GM15510 (cell line): ENCODE data around the gene CRMP1.

ENCODE experiments used
- POLR2A ChIP-seq: IDR thresholded peaks from 3 replicates; pipeline ENCODE4 v1.6.1; 2011; ENCODE audit warnings: borderline replicate concordance; ENCODE audit not compliant: insufficient read length; ENCODE audit errors: extremely low read depth

Gene CRMP1

DNA sequence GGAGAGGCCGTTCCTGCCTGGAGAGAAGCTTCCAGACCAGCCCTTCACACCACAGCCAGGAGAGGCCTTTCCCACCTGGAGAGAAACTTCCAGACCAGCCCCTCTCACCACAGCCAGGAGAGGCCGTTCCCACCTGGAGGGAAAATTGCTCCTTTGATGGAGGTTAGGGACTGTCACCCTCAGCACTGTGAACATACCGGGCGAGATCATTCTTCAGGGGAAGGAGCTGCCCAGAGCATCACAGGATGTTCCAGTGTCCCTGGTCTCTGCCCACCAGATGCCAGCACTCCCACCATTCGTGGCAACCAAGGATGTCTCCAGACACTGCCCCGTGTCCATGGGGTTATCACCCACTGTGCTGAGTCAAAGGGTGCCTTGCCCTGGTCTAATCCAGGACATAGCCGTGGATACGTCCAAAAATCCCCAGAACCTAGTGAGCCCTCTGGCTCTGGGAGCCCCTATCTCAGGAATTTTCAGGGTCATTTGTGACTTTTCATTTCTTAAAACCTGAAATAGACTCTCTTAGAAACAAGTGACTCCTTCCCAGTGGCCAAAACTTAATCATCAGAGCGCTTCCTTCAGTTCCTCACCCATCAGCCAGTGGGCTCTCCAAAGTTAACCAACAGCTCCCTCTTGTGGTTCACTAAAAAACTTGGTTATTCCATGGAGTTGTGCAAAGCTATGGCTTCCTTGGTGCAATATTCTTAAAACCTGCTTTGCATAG lies 80.2 kb downstream of the CRMP1 start:
- no peak for TF ChIP-seq POLR2A

DNA sequence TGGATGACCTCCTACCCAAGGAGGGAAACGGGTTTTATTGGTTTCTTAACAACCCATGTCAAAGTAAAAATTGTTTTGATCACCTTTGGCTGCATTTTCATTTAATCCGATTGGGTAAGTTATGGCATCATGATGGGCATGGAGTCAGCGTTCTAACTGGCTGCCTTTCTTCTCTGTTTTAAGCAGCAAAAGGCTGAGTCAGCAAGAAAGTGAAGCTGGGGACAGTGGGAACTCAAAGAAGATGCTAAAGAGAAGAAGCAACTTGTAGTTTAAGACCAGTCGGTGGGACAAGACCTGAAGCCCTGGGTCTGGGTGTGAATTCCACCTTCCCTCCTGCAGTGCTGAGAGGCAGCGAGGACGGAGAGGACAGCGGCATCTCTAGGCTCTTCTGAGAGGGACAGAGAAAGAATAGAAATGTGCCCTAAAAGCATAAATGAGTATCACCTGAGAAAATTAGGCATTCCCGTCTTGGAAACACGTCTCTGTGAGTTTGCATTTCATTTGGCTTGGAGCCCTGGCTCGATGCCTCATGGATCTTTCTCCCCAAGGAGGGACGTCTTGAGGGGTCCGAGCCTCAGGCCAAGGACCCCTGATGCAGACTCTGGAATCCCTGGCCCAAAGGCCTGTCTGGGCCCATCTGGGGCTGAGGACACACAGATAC lies 82.0 kb downstream of the CRMP1 start:
- no peak for TF ChIP-seq POLR2A

DNA sequence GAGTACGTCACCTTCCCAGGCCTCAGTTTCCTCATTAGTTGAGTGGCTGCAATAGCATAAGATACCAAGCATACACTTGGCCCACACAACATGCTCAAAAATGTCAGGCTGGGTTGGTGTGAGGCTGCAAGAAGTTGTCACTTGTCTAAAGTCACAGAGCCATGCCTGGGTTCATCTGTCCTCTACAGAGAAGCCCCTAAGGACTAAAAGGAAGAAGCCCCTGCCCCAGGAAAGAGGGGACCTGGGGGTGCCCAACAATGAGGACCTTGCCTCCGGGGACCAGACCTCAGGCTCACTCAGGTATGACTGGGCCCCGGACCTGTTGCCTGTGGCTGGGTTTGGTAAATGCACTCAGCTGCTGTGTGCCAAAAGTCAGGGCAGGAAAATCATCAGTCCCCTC lies 82.7 kb downstream of the CRMP1 start:
- TF ChIP-seq POLR2A, result no peak

DNA sequence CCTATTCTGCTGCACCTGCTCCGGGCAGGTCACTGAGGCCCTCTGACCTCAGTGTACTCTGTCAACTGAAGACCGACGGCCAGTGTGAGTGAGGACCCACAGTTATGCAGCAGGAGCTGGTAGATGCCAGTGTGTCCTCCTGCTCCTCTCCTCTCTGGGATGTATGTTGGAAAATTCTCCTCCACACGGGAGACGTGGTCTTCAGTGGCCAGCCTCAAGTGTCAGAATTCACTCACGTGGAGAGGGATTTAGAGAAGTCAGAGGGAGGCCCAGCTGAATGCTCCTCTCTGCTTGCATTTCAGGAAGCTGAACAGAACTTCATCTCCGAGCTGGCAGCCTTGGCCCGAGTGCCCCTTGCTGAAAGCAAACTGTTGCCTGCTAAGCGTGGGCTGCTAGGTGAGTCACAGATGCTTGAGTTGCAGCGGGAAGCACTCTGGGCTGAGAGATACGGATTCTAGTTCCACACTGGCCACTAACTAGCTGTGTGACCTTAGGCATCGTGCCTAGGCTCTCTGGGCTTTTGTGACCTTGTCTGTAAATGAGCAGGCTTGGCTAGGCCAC lies 83.6 kb downstream of the CRMP1 start:
- TF ChIP-seq POLR2A, result no peak

DNA sequence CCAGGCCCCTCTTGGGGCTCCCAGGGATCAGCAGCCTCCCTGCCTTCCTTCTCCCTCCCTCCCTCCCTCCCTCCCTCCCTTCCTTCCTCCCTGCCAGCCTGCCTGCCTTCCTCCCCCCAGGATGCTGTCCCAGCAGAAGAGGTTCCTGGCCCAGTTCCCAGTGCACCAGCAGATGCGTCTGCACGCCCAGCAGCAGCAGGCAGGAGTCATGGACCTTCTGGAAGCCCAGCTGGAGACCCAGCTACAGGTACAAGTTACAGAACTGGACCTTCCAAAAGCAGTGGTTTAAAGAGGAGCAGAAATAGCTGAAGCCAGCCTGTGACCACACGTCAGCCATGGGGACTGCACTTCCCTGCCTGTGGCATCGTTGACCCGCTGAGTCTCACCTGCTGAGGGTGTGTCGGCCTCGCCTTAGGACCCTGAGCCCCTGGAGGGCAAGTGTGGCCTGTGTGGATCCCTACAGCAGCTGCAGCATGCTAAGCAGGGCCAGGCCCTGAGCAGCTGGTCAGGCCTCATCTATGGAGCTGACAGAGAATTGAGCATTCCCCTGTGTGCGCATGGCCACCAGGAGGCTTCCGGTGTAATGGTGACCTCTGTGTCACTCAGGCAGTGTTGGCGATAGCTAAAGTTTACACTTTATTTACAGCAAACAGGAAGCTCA lies 84.7 kb downstream of the CRMP1 start:
- TF ChIP-seq POLR2A, result no peak

DNA sequence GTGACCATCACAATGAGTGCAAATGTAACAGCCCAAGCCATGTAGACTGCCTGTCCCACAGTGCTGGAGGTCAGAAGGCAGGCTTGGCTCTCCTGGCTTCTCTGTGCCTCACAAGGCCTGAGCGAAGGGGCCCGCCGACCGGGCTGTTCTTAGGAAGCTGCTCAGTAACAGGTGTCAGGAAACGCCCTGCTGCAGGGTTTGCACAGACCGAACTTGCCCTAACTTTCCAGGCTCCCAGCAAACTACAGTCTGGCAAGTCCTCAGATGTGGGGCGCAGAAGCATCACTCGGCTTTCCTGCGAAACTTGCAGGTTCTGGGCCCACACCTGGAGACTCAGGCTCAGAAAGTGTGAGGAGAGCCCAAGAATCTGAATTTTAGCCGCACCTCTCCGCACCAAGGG lies 87.6 kb downstream of the CRMP1 start:
- no peak for TF ChIP-seq POLR2A

DNA sequence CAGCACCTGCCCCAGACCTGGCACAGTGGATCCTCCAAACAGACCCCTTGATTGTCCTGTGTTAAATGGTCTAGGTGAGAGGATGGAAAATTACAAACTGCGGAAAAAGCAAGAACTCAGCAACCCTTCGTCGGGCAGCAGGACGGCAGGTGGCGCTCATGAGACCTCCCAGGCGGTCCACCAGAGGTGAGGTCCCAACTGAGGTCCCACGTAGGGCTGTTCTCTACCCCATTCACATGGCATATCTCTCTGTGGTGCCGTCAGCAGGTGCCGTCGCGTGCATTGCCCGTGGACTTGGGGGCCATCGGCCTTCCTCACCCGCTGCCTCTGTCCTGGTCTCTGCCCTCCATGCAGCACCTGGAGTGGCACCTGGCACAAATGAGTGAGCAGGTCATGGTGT lies 88.2 kb downstream of the CRMP1 start:
- no peak for TF ChIP-seq POLR2A

DNA sequence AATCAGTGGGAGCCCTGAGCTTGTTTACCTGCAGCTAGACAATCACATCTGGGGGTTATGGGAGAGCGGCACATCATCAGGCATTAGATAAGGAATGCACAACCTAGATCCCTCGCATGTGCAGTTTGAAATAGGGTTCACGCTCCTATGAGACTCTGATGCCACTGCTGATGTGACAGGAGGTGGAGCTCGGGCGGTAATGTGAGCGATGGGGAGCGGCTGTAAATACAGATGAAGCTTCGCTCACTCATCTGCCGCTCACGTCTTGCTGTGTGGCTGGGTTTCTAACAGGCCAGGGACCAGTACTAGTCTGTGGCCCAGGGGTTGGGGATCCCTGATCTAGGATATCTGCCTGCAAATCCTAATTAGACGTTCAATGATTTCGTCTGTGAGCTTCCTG lies 90.3 kb downstream of the CRMP1 start:
- TF ChIP-seq POLR2A, result no peak

DNA sequence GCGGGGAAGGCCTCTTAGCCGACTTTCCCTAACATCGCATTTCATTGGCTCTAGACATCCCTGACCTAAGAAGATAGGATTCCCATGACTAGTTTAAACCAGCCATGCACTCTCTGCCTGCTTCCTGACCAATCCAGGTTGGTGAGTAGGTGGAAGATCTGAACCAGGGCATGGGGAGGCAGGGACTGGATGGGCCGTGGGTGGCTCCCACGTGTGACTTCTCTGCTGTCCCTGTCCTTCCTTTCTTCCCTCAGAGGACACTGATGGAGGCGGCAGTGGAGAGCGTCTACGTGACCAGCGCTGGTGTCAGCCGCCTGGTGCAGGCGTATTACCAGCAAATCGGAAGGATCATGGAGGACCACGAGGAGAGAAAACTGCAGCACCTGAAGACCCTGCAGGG lies 91.2 kb downstream of the CRMP1 start:
- no peak for TF ChIP-seq POLR2A

DNA sequence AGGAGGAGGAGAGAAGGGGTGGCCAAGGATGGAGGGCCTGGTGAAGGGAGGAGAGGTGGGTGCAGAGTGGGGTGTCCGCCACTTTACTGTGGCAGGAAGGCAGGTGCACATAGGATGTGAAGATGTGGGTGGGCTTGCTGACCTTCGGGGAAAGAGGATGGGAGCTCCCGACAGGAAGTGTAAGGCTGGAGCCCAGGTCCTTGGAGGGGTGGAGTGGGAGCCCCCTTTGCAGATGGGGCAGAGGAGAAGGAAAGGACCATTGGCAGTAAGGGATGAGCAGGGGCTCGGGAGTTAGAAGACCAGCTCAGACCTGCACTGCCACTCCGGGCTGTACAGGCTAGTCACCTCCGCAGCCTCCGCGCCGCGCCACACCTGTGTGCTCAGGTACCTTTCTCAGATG lies 92.4 kb downstream of the CRMP1 start:
- no peak for TF ChIP-seq POLR2A

DNA sequence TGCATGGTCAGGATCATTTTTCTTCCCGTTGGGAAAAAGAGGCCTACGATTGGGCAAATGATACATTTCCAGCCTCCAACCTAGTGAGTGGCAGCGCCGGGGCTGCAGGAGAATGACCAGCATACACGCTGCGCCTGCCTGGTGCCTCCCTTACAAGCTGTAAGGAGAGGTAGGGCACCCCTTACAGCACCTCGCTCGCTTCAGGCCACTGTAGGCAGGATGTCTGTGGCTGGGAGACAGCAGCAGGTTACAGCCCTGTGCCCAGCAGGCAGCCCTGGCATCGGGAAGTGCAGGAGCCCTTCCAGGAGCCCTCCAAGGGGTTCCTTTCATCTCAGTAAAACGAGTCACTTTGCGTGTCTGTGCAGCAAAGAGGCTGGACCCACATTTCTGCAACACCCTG lies 93.5 kb downstream of the CRMP1 start:
- no peak for TF ChIP-seq POLR2A

DNA sequence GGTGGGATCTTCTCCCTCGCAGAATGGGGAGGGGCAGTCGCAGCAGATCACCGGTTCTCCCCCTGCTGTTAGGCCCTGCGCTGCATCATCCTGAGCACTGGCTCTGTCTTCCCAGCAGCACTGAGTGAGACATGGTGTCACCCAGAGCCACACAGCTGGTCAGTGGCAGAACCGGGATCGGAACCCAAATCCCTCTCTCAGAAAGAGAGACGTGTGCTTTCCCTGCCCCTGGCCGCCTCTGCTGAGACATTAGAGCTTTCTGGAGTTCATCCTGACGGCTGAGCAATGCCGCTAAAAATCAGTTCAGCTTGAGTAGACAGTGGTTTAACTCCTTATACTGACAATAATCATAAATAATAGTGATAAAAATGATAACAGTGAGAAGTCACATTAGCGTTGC lies 93.9 kb downstream of the CRMP1 start:
- TF ChIP-seq POLR2A, result no peak

DNA sequence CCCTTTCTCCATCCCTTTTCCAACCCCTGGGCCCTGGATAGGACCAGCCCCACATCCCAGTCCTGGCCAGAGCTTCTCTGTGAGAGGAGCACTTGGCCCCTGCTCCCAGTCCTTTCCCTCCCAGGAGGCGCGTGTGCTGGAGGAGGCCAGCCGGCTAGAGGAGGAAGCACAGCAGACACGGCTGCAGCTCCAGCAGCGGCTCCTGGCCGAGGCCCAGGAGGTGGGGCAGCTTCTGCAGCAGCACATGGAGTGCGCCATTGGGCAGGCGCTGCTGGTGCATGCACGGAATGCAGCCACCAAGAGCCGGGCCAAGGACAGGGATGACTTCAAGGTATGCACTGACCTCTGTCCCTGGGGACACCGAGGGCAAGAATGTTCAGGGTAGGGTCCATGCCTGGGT lies 94.4 kb downstream of the CRMP1 start:
- no peak for TF ChIP-seq POLR2A

DNA sequence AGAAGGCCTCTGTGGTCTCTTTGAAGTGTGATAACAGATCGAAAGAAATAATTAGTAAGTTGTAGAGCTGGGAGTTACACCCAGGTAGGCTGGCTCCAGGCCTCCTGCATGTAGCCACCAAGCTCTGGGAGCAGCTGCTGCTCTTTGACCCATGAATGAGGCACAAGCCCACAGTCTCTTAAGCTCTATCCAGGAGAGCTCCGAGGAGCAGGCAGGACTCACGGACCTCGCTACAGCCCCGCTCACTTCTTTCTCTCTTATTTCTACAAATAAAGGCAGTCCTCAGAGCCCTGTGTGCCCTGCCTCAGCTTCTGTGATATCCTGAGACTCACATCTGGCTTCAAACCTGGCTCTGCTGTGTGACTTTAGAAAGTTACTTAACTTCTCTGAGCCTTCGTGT lies 95.0 kb downstream of the CRMP1 start:
- no peak for TF ChIP-seq POLR2A

DNA sequence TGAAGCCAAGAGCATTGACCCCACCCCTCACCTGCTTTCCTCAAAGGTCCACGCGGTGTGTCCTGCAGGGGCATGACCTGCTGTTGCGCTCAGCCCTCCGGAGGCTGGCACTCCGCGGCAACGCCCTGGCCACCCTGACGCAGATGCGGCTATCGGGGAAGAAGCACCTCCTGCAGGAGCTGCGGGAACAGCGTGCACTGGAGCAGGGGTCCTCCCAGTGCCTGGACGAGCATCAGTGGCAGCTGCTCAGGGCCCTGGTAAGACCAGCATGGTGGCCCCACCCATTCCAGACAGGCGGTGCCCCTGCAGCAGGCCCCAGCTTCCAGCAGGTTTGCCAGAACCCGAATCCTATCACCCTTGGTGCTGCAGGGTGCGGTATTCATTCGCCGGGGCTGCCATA lies 95.9 kb downstream of the CRMP1 start:
- TF ChIP-seq POLR2A, result no peak
